ENCODE measurements around the gene RSRC1.

The RSRC1 gene

GRCh38 chr3:158560979-158561378 is 451.1 kb downstream of the RSRC1 start:
- no peaks in the 10 kb centered on the region for H4K20me1 ChIP-seq (ENCODE audit: insufficient read depth, low read length)
- no peaks in the 10 kb centered on the region for H3K27me3 ChIP-seq (ENCODE audit: low read depth, low read length)
- no peak overlapping the region for H2AFZ ChIP-seq (ENCODE audit: low read depth, low read length)
- no peaks in the 10 kb centered on the region for H3K9me3 ChIP-seq (ENCODE audit: insufficient read depth, low read length)
- H3K4me1 ChIP-seq (ENCODE audit: low read length): no peaks in the 10 kb centered on the region
- H3K4me2 ChIP-seq (ENCODE audit: low read length): no peak overlapping the region
- H3K9ac ChIP-seq (ENCODE audit: low read length): no peak overlapping the region
- no peak for TF ChIP-seq EZH2phosphoT487 (IDR thresholded peaks at IDR 0.05; ENCODE audit: low read depth)
- H3K27ac ChIP-seq (ENCODE audit: low read length): no peak overlapping the region
- no peaks in the 10 kb centered on the region for H3K36me3 ChIP-seq (replicated peaks; ENCODE audit: low read depth, low read length)
- no peak overlapping the region for H3K4me3 ChIP-seq (ENCODE audit: low read length)
- H3K79me2 ChIP-seq (ENCODE audit: low read length): no peaks in the 10 kb centered on the region

- H2AFZ ChIP-seq (ENCODE audit: low read depth, low read length): no peak overlapping the region
- TF ChIP-seq EZH2phosphoT487 (IDR thresholded peaks at IDR 0.05; ENCODE audit: low read depth) (no peak), CTCF (IDR thresholded peaks at IDR 0.05; ENCODE audit: low read depth, low read length) (no peak)
Observed at GRCh38 chr3:158562674-158563073, 452.8 kb downstream of the RSRC1 start.

GRCh38 chr3:158563076-158563475 is 453.2 kb downstream of the RSRC1 start:
- Histone ChIP-seq H3K4me2 (ENCODE audit: low read length) (no peak overlapping the region), H3K27ac (ENCODE audit: low read length) (no peak overlapping the region), H3K27me3 (ENCODE audit: low read depth, low read length) (no peaks in the 10 kb centered on the region), H2AFZ (ENCODE audit: low read depth, low read length) (no peak overlapping the region), H3K4me3 (ENCODE audit: low read length) (no peak overlapping the region), H3K36me3 (replicated peaks; ENCODE audit: low read depth, low read length) (no peaks in the 10 kb centered on the region), H3K79me2 (ENCODE audit: low read length) (no peaks in the 10 kb centered on the region), H3K9me3 (ENCODE audit: insufficient read depth, low read length) (no peaks in the 10 kb centered on the region), H4K20me1 (ENCODE audit: insufficient read depth, low read length) (no peaks in the 10 kb centered on the region), H3K9ac (ENCODE audit: low read length) (no peak overlapping the region), H3K4me1 (ENCODE audit: low read length) (no peaks in the 10 kb centered on the region)
- TF ChIP-seq EZH2phosphoT487 (IDR thresholded peaks at IDR 0.05; ENCODE audit: low read depth) (no peak), CTCF (IDR thresholded peaks at IDR 0.05; ENCODE audit: low read depth, low read length) (no peak)

More at GRCh38 chr3:158562674-158563073, 452.8 kb downstream of the RSRC1 start:
- Histone ChIP-seq H3K9ac (ENCODE audit: low read length) (no peak overlapping the region), H3K27ac (ENCODE audit: low read length) (no peak overlapping the region), H3K27me3 (ENCODE audit: low read depth, low read length) (no peaks in the 10 kb centered on the region), H4K20me1 (ENCODE audit: insufficient read depth, low read length) (no peaks in the 10 kb centered on the region), H3K79me2 (ENCODE audit: low read length) (no peaks in the 10 kb centered on the region), H3K9me3 (ENCODE audit: insufficient read depth, low read length) (no peaks in the 10 kb centered on the region), H3K4me2 (ENCODE audit: low read length) (no peak overlapping the region), H3K4me3 (ENCODE audit: low read length) (no peak overlapping the region), H3K36me3 (replicated peaks; ENCODE audit: low read depth, low read length) (no peaks in the 10 kb centered on the region), H3K4me1 (ENCODE audit: low read length) (no peaks in the 10 kb centered on the region)

- Histone ChIP-seq H3K4me2 (ENCODE audit: low read length) (no peak overlapping the region), H3K9me3 (ENCODE audit: insufficient read depth, low read length) (no peaks in the 10 kb centered on the region), H3K9ac (ENCODE audit: low read length) (no peak overlapping the region), H3K79me2 (ENCODE audit: low read length) (no peaks in the 10 kb centered on the region), H3K4me1 (ENCODE audit: low read length) (no peaks in the 10 kb centered on the region), H3K27ac (ENCODE audit: low read length) (no peak overlapping the region), H2AFZ (ENCODE audit: low read depth, low read length) (no peak overlapping the region), H3K36me3 (replicated peaks; ENCODE audit: low read depth, low read length) (no peaks in the 10 kb centered on the region), H3K27me3 (ENCODE audit: low read depth, low read length) (no peaks in the 10 kb centered on the region), H4K20me1 (ENCODE audit: insufficient read depth, low read length) (no peaks in the 10 kb centered on the region), H3K4me3 (ENCODE audit: low read length) (no peak overlapping the region)
- no peak for TF ChIP-seq EZH2phosphoT487 (IDR thresholded peaks at IDR 0.05; ENCODE audit: low read depth)
- no peak for TF ChIP-seq CTCF (IDR thresholded peaks at IDR 0.05; ENCODE audit: low read depth, low read length)
Observed at GRCh38 chr3:158565076-158565475, 455.2 kb downstream of the RSRC1 start.

GRCh38 chr3:158568784-158569183 is 458.9 kb downstream of the RSRC1 start:
- H4K20me1 ChIP-seq (ENCODE audit: insufficient read depth, low read length): no peaks in the 10 kb centered on the region
- H3K9ac ChIP-seq (ENCODE audit: low read length): no peak overlapping the region
- no peaks in the 10 kb centered on the region for H3K79me2 ChIP-seq (ENCODE audit: low read length)
- H3K4me2 ChIP-seq (ENCODE audit: low read length): no peak overlapping the region
- no peaks in the 10 kb centered on the region for H3K27me3 ChIP-seq (ENCODE audit: low read depth, low read length)
- H3K27ac ChIP-seq (ENCODE audit: low read length): no peak overlapping the region
- TF ChIP-seq CTCF (IDR thresholded peaks at IDR 0.05; ENCODE audit: low read depth, low read length) (no peak), EZH2phosphoT487 (IDR thresholded peaks at IDR 0.05; ENCODE audit: low read depth) (no peak)
- H3K4me3 ChIP-seq (ENCODE audit: low read length): no peak overlapping the region
- no peaks in the 10 kb centered on the region for H3K4me1 ChIP-seq (ENCODE audit: low read length)
- no peaks in the 10 kb centered on the region for H3K36me3 ChIP-seq (replicated peaks; ENCODE audit: low read depth, low read length)
- H2AFZ ChIP-seq (ENCODE audit: low read depth, low read length): no peak overlapping the region
- no peaks in the 10 kb centered on the region for H3K9me3 ChIP-seq (ENCODE audit: insufficient read depth, low read length)
